Calu3 (cell line): ENCODE data around the gene MBD5. TPM values are rescaled to one million over a fixed set of nuclear protein-coding genes. Genes with fewer than 3 reads are reported as not detected.

ENCODE experiments used
- BruUV-seq: library from RNA; stranded (reverse); fragments of 400-500 nt; replicated peaks from 2 replicates; lab custom pipeline; 2021; lab: Mats Ljungman, UMichigan
- CTCF ChIA-PET: fragments of 300-600 bp; sonication (Branson Sonifier 250); formaldehyde crosslinking; loops from one replicate; lab custom pipeline; 2022; ENCODE audit warnings: antibody characterized with exemption; lab: Charles Lee
- DNase-seq: peaks from one replicate; pipeline ENCODE4 v3.0.0; 2022
- H3K27ac Mint-ChIP-seq: one replicate; pipeline ENCODE4 v1.8.0; 2022; ENCODE audit warnings: mixed read lengths; ENCODE audit not compliant: unreplicated experiment
- H3K27me3 Mint-ChIP-seq: one replicate; pipeline ENCODE4 v1.8.0; 2022; ENCODE audit warnings: mixed read lengths; ENCODE audit not compliant: unreplicated experiment
- H3K36me3 Mint-ChIP-seq: one replicate; pipeline ENCODE4 v1.8.0; 2022; ENCODE audit warnings: mild to moderate bottlenecking, moderate library complexity, mixed read lengths; ENCODE audit not compliant: insufficient read depth, unreplicated experiment
- H3K4me1 Mint-ChIP-seq: one replicate; pipeline ENCODE4 v1.8.0; 2022; ENCODE audit warnings: mild to moderate bottlenecking, low read depth, mixed read lengths; ENCODE audit not compliant: unreplicated experiment
- H3K4me3 Mint-ChIP-seq: one replicate; pipeline ENCODE4 v1.8.0; 2022; ENCODE audit warnings: mild to moderate bottlenecking, low read depth, moderate library complexity, mixed read lengths; ENCODE audit not compliant: unreplicated experiment
- H3K9me3 Mint-ChIP-seq: one replicate; pipeline ENCODE4 v1.8.0; 2022; ENCODE audit warnings: low read depth, mixed read lengths; ENCODE audit not compliant: unreplicated experiment
- CTCF ChIP-seq: fragments of 200-600 bp; IDR thresholded peaks from one replicate; pipeline ENCODE4 v1.8.0; 2022; ENCODE audit warnings: antibody characterized with exemption; ENCODE audit not compliant: unreplicated experiment
- intact Hi-C: fragments of 100-400 bp; cut with micrococcal nuclease; formaldehyde crosslinking; loops from one replicate; pipeline ENCODE4 v1.10.0; 2022; ENCODE audit not compliant: unreplicated experiment
- total RNA-seq: library from RNA; stranded (reverse); gene quantifications from 2 replicates; pipeline ENCODE4 v1.2.3, GENCODE V29; 2022

The MBD5 gene
- total RNA-seq, 1 experiment from 2014 or later: 36.4 TPM

GRCh38 chr2:148020111-148021058, 506 bp upstream of the MBD5 start, which contains the start of gene ORC4:
Gene ORC4 (minus strand): TSS chr2:148020737. CDS start chr2:147975958, 44,779 bp downstream.
- peak within 1 kb of the TSS; percentile 90 for H3K27ac Mint-ChIP-seq
- H3K4me1 Mint-ChIP-seq: peaks cover 34% of the 10 kb centered on the region
- H3K9me3 Mint-ChIP-seq: no peaks in the 10 kb centered on the region
- TF ChIP-seq CTCF: no peak
- H3K36me3 Mint-ChIP-seq: peaks cover 37% of the 10 kb centered on the region
- BruUV-seq: TSS peak; percentile 35
- H3K27me3 Mint-ChIP-seq: no peaks in the 10 kb centered on the region
- DNase-seq: peak; percentile 97
- CTCF ChIA-PET: interaction anchor here (0.6 to 1.4 kb wide), 20 partner anchors 9 to 907 kb away, joined by 3 to 24 read pairs (median 4); no protein-coding TSS in a partner anchor
- intact Hi-C loops: no loop called here
- H3K4me3 Mint-ChIP-seq: peak within 1 kb of the TSS; percentile 98

- CTCF ChIA-PET: no interaction called here
- Mint-ChIP-seq H3K4me1 (peaks cover 29% of the 10 kb centered on the region), H3K36me3 (peaks cover 37% of the 10 kb centered on the region), H3K9me3 (no peaks in the 10 kb centered on the region), H3K27ac (peak overlapping the region; percentile 90), H3K27me3 (no peaks in the 10 kb centered on the region), H3K4me3 (peak overlapping the region; percentile 98)
- DNase-seq: no peak
- intact Hi-C loops: no loop called here
- TF ChIP-seq CTCF: no peak
- BruUV-seq: no TSS peak
Measured at GRCh38 chr2:148021886-148022285, 995 bp downstream of the MBD5 start.

GRCh38 chr2:148022351-148022750, 1.5 kb downstream of the MBD5 start:
- Mint-ChIP-seq H3K27ac (no peak overlapping the region), H3K9me3 (no peaks in the 10 kb centered on the region), H3K4me1 (peaks cover 27% of the 10 kb centered on the region), H3K36me3 (peaks cover 37% of the 10 kb centered on the region), H3K4me3 (peak overlapping the region; percentile 98), H3K27me3 (no peaks in the 10 kb centered on the region)
- no peak for DNase-seq
- intact Hi-C loops: no loop called here
- no peak for TF ChIP-seq CTCF
- CTCF ChIA-PET: no interaction called here
- TSS peak; percentile 31 for BruUV-seq

GRCh38 chr2:148022882-148023281, 2.0 kb downstream of the MBD5 start:
- H3K9me3 Mint-ChIP-seq: no peaks in the 10 kb centered on the region
- CTCF ChIA-PET: interaction anchor here (0.7 kb wide), 1 partner anchor 1012 kb away, joined by 5 read pairs; no protein-coding TSS in a partner anchor
- peaks cover 37% of the 10 kb centered on the region for H3K36me3 Mint-ChIP-seq
- H3K27me3 Mint-ChIP-seq: no peaks in the 10 kb centered on the region
- H3K4me1 Mint-ChIP-seq: peaks cover 22% of the 10 kb centered on the region
- H3K27ac Mint-ChIP-seq: no peak overlapping the region
- TF ChIP-seq CTCF: no peak
- no peak for DNase-seq
- intact Hi-C loops: no loop called here
- peak overlapping the region; percentile 98 for H3K4me3 Mint-ChIP-seq
- no TSS peak for BruUV-seq
